ENCODE measurements around the gene PTBP1. TPM values are rescaled to one million over a fixed set of nuclear protein-coding genes. Genes with fewer than 3 reads are reported as not detected.
A peak's percentile ranks its signal among the peaks of the same experiment; 100 is the strongest.
"Not testable (repeated sequence)": the region's sequence is repeated elsewhere in the genome, so short reads cannot be mapped to it uniquely, and the experiment has no call there.

The PTBP1 gene
- total RNA-seq, 1 experiment from 2014 or later: 236 TPM

DNA sequence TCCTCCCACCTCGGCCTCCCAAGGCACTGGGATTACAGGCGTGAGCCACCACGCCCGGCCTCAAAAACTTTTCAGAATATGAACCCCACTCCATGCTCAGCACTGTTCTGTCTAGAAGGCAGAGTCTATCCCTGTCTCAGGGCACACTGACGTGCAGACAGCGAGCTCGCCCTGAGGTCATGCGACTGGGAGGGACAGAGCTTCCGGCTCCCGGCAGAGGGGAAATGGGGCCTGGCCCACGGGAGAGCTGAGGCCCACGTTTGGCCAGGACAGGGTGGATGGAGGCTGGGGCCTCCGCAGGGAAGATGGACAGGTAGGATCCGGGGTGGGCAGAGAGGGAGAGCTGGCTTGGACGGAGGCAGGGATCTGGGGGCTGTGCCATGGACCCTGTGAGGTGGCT is 27.6 kb downstream of the PTBP1 start:
- no peak for DNase-seq (ENCODE audit: extremely low read depth, low read depth)

DNA sequence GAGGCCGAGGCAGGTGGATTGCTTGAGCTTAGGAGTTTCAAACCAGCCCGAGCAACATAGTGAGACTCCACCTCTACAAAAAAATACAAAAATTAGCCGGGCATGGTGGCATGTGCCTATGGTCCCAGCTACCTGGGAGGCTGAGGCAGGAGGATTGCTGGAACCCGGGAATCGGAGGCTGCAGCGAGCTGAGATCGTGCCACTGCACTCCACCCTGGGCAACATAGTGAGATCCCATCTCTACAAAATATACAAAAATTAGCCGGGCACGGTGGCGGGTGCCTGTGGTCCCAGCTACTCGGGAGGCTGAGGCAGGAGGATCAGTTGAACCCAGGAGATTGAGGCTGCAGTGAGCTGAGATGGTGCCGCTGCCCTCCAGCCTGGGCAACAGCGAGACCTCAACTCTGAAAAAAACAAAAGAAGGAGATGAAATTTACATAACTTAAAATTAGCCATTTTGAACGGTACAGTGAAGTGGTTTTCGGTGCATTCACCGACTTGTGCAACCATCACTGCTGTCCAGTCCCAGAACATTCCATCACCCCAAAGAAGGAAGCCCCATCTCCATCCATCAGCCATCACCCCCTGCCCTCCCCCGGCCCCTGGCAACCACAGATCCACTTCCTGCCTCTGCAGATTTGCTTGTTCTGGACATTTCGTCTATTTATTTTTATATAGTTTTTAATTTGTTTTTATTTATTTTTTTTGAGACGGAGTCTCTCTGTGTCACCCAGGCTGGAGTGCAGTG is 28.8 kb downstream of the PTBP1 start:
- DNase-seq (ENCODE audit: extremely low read depth, low read depth): no peak

DNA sequence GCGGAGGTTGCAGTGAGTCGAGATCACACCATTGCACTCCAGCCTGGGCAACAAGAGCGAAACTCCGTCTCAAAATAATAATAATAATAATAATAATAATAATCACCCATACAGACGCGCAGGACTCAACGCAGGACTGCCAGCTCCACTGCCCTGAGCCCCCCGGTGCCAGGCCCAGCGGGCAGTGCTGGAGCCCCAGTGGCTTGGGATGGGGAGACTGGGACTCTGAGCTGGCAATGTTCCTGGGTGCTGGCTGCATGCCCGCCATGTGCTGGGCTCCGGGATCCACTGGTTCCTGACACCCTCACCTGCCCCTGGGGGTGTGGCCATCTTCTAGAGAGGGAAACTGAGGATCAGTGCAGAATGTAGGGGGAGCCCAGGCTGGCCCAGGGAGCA is 30.1 kb downstream of the PTBP1 start:
- no peak for DNase-seq (ENCODE audit: extremely low read depth, low read depth)

DNA sequence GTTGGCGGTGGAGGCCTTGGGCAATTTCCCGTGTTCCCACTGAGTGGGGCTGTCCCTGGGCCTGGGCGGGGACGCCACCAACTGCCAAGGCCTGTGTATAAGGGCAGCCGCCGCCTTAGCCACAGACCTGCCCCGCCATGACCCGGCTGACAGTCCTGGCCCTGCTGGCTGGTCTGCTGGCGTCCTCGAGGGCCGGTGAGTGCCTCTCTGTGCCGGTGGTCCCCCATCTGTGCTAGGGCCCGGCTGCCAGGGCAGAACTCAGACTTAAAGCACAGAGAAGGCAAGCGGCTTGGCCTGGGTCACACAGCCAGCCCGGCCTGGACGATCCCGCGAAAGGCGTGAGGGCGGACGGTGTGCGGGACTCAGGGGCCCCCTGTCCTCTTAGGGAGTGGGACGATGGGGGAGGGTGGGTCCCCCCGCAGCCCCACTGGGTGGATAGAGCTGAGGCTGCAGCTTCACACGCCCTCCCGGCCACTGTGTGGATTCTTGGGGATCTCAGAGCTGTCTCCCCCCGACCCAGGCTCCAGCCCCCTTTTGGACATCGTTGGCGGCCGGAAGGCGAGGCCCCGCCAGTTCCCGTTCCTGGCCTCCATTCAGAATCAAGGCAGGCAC is 30.6 kb downstream of the PTBP1 start, which contains the start of gene AZU1:
Gene AZU1, plus strand, starts transcription at position 128 of the 612 bp plus-strand sequence. Its CDS starts 10 bp downstream, at position 138.
- no peak for DNase-seq (ENCODE audit: extremely low read depth, low read depth)

DNA sequence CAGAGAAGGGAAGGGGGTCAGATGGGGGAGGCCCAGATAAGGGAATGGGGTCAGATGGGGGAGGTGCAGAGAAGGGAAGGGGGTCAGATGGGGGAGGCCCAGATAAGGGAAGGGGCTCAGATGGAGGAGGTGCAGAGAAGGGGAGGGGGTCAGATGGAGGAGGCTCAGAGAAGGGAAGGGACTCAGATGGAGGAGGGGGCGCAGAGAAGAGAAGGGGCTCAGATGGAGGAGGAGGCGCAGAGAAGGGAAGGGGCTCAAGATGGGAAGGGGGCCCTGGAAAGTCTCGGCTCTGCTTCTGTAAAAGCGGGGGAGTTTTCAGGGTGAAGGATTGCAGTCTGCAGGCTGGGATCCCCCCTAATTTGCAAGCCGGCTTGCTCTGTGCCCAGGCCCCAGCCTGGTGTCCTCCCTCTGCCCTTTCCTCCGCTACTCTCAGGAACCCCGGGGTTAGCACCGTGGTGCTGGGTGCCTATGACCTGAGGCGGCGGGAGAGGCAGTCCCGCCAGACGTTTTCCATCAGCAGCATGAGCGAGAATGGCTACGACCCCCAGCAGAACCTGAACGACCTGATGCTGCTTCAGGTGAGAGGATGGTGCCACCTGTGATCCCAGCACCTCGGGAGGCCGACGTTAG is 32.0 kb downstream of the PTBP1 start:
- no peak for DNase-seq (ENCODE audit: extremely low read depth, low read depth)

DNA sequence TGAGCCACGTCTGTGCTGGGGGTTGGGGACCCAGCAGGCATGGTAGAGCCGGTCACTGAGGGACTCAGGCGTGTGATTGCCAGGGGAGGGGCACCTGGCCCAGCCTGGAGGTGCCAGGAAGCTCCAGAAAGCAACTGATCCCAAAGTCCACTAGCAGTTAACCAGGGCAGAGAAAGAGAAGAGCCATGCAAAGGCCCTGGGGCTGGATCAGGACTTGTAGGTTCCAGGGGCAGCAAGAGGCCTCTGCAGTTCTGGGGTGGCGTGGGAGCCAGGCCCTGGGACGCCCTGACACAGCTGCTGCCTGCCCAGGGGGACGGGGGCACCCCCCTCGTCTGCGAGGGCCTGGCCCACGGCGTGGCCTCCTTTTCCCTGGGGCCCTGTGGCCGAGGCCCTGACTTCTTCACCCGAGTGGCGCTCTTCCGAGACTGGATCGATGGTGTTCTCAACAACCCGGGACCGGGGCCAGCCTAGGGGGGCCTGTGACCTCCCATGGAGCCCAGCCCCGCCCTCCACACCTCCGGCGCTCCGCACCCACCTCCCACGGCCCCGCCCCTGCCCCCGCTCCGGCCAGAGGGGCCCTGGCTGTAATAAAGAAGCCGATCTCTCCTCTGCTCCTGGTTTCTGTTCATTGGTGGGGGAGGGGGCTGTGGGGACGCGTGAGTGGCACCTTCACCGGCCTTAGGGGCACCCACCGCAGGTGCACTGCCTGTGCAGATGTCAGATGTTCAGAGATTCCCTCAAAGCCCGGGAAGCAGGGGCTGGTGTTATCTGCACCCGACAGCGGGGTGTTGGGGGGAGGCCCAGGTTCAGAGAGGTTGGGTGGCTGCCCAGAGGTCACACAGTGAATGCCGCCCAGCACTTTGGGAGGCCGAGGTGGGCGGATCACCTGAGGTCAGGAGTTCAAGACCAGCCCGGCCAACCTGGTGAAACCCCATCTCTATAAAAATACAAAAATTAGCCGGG is 34.4 kb downstream of the PTBP1 start:
- no peak for DNase-seq (ENCODE audit: extremely low read depth, low read depth)

DNA sequence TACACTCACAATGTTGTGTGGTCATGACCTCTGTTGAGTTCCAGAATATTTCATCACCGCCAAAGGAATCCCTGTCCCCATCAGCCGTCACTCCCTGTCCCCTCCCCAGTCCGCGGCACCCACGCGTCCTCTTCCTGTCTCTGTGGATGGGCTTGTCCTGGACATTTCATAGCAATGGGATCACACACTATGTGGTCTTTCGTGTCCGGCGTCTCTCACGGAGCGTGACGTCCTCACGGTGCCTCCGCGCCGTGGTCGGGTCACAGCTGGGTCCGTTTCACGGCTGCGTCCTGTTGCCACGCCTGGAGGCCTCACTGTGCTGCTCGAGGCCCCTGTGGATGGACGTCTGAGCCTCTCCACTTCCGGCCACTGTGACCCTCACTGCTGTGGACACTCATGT is 37.0 kb downstream of the PTBP1 start:
- no peak for DNase-seq (ENCODE audit: extremely low read depth, low read depth)

DNA sequence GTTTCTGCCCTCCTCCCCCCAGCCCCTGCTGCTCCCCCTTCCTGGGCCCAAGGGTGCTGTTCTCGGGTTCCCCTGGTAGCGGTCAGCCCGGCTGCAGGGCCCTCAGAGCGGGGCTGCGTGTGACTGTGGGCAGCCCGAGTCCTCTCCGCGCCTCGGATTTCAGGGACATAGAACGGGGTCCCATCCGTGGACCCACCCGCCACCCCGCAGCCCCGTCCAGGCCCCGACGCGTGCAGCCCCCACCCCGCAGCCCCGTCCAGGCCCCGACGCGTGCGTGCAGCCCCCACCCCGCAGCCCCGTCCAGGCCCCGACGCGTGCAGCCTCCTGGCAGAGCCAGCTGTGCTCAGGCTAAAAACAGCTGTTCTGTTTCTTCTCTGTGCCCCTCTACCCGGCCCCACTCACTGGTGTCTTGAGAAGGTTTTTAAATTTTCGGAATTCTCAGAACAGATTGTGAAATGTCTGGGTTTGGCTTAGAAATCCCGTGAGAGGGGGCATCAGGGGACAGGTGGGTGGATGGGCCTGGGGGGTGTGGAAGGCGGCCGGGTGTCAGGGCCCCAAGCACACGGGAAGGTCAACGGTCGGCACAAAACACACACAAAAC is 38.1 kb downstream of the PTBP1 start:
- no peak for DNase-seq (ENCODE audit: extremely low read depth, low read depth)

DNA sequence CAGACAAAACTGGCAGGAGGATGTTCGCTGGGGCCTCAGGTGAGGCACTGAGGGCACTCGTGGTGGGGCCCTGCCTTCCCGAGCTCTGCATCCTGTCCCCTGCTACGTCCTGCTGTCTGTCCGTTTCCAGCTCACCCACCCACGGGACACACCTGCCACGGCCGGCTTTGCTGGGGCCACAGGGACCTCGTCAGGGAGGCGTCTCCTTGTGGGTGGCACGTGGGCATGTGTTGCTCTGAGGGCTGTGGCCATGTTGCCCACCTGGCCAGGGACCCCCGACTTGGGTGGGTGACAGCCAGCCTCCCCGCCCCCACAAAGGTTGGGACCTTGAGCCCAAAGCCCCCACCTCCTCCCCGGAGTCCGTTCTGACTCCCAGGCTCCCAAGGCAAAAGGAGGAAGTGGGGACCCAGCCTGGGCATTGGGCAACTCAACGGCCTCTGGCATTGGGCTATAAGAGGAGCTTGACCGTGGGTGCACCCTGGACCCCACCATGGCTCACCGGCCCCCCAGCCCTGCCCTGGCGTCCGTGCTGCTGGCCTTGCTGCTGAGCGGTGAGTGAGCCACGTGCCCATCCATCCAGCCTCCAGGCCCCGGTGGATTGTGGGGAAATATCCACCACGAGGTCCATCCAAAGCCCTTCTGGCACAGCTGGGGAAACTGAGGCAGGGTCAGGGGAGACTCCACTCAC is 43.4 kb downstream of the PTBP1 start, which contains the start of gene PRTN3:
Gene PRTN3, plus strand, starts transcription at position 481 of the 688 bp plus-strand sequence. Its CDS starts 10 bp downstream, at position 491.
- no peak for DNase-seq (ENCODE audit: extremely low read depth, low read depth)

DNA sequence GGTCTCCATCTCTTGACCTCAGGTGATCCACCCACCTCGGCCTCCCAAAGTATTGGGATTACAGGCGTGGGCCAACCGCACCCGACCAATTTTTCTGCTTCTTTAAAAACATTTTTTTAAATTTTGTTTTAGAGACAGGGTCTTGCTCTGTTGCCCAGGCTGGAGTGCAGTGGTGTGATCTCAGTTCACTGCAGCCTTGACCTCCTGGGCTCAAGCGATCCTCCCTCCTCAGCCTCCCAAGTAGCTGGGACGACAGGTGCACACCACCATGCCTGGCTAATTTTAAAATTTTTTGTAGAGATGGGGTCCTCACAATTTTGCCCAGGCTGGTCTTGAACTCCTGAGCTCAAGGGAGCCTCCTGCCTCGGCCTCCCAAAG is 45.5 kb downstream of the PTBP1 start:
- not testable (repeated sequence) for DNase-seq (ENCODE audit: extremely low read depth, low read depth)

DNA sequence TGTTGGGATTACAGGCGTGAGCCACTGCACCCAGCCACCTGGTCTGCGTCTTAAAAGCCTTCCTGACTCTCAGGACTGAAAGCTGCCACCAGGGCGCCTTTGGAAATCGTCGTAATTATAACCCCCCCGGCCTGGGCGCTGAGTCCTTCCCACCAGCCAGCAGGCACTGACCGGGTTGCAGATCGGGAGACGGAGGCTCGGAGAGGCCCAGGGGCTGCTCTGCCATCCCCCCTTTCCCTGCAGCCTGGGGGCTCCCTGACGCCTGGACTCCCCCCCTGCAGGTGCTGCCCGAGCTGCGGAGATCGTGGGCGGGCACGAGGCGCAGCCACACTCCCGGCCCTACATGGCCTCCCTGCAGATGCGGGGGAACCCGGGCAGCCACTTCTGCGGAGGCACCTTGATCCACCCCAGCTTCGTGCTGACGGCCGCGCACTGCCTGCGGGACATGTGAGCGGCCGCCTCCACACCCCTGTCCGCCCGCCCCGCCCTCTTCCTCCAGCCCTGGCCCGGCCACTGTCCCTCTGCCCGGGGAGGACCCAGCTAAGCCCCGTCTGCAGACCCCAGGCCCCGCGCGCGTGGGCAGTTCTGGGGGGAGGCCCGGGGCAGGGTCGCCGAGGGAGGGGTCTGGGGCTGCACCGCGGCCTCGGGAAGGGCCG is 46.1 kb downstream of the PTBP1 start:
- DNase-seq (ENCODE audit: extremely low read depth, low read depth): no peak

DNA sequence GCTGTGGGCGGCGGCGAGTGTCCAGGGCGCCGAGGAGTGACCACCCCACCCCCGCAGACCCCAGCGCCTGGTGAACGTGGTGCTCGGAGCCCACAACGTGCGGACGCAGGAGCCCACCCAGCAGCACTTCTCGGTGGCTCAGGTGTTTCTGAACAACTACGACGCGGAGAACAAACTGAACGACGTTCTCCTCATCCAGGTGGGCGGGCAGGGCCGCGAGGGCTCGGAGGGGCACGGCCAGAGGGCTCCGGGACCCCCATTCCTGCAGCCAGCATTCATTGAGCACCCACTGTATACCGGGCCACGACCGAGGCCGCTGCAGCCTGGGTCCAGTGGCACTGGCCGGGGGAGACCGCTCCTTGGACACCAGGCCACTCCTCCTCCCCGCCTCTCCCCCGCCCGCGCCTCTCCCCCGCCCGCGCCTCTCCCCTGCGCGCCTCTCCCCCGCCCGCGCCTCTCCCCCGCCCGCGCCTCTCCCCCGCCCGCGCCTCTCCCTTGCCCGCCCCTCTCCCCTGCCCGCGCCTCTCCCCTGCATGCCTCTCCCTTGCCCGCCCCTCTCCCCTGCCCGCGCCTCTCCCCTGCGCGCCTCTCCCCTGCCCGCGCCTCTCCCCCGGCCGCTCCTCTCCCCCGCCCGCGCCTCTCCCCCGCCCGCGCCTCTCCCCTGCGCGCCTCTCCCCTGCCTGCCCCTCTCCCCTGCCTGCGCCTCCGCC is 46.7 kb downstream of the PTBP1 start:
- no peak for DNase-seq (ENCODE audit: extremely low read depth, low read depth)

DNA sequence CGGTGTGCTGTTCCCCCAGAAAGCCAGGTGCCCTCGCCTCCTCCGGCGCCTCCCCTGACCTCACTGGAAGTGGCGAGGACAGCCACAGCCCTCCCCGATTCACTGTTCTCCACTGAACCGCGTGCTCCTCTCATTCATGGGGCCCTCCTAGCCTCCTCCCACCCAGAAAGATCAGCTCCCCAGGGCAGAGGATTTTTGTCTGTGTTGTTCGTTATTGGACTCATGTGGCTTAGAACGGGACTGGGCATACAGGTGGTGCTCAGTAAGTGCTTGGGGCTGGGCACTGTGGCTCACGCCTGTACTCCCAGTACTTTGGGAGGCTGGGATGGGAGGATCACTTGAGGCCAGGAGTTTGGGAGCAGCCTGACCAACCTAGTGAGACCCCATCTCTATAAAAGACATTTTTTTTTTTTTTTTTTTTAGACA is 47.3 kb downstream of the PTBP1 start:
- no peak for DNase-seq (ENCODE audit: extremely low read depth, low read depth)

DNA sequence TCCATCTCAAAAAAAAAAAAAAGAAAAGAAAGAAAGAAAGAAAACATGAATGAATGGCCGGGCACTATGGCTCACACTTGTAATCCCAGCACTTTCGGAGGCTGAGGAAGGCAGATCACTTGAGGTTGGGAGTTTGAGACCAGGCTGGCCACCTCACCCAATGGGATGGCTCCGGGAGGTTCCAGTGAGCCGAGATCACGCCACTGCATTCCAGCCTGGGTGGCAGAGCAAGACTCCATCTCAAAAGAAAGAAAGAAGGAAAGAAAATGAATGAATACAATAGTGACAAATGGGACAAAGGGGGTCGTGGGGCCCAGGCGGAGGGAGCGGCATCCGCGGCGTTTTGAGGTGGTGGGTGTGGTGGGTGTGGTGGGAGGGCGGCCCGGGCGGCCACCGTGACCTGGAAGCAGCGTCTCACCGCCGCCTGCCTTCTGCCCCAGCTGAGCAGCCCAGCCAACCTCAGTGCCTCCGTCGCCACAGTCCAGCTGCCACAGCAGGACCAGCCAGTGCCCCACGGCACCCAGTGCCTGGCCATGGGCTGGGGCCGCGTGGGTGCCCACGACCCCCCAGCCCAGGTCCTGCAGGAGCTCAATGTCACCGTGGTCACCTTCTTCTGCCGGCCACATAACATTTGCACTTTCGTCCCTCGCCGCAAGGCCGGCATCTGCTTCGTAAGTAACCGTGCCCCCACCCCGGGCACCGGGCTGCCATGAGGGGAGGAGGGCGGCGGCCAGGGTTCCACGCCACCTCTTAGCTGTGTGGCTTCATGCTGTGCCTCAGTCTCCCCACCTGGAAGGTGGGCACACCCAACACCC is 48.7 kb downstream of the PTBP1 start:
- no peak for DNase-seq (ENCODE audit: extremely low read depth, low read depth)

DNA sequence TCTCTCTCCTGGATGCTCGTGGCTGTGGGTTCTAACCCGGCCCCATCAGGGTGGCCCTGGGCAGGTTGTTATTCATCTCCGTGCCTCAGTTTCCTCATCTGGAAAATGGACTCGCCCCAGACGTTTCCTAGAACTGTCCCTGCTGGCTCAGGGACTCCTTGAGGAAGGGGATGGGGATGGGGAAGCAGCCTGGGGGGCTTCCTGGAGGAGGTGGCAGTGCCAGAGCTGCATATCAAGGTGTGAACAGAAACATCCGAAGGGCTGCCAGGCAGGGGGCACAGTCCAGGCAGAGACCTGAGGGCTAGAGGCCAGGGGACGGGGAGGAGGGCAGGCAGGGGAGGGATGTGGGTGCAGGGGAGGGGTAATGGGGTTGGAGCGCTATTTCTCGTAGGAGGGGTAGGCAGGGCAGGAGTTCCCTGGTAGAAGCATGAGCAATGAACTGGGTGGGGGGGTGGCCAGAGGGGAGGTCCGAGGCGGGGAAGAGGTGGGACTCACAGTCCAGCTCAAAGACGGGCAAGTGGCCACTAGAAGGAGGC is 51.2 kb downstream of the PTBP1 start:
- DNase-seq (ENCODE audit: extremely low read depth, low read depth): no peak

DNA sequence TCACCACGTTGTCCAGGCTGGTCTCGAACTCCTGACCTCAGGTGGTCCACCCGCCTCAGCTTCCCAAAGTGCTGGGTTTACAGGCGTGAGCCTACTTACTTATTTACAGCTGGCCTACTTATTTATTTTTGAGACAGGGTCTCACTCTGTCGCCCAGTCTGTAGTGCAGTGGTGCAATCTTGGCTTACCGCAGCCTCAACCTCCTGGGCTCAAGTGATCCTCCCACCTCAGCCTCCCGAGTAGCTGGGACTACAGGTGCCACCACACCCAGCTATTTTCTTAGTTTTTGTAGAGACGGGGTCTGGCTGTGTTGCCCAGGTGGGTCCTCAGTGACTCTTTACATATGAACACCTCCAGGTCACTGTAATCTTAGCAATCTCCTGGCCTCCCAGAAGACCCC is 51.9 kb downstream of the PTBP1 start:
- not testable (repeated sequence) for DNase-seq (ENCODE audit: extremely low read depth, low read depth)

DNA sequence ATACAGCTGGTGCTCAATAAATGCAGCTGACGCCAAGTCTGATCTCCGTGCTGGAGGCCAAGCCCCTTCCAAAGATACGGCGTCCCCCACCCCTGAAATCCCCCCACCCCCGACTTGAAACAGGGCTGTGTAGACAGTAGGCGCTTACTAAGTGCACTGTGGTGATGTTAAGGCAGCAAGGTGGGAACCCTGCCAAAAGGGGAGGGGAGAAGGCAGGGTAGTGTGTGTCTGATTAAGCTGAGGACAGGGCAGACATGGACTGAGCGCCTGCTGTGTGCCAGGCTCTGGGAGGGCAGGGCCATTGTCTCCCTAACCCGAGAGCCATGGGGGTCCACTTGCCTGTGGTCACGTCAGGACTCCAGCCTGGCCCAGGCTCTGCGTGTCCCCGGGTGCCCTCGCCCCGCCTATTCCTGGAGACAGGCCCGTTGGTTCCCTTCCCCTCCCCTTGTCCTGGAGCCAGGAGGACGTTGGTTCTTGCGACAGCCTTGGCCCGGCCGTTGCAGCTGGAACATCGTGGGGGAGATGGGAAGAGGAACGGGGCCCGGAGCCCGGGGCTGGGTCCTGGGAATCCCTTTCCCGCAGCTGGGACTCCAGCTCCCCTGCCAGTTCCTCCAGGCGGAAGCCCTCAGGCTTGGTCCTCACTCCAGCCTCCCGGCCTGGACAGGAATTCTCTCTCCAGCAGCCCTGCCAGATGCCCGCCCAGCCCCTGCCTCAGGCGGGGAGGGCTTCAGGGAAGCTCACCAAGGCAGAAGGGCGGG is 53.1 kb downstream of the PTBP1 start:
- peak; percentile 71 for DNase-seq (ENCODE audit: extremely low read depth, low read depth)
